ENCODE data around the gene KRTAP10-7. TPM values are rescaled to one million over a fixed set of nuclear protein-coding genes. Genes with fewer than 3 reads are reported as not detected.

KRTAP10-7 gene
- polyA plus RNA-seq, 3 donors: not detected

- Histone ChIP-seq H3K4me3 (replicated peaks in 1 of 3; ENCODE audit: low read depth in 2 of 3, low read length in 3 of 3) (no peak overlapping the region), H3K4me1 (ENCODE audit: control insufficient read depth in 1 of 2, insufficient read depth in 2 of 2, low read length in 2 of 2) (no peaks in the 10 kb centered on the region), H3K9ac (ENCODE audit: insufficient read depth, low read length, poor library complexity, severe bottlenecking) (no peak overlapping the region), H3K79me2 (ENCODE audit: insufficient read depth, low read length) (no peaks in the 10 kb centered on the region), H4K20me1 (ENCODE audit: insufficient read depth, low read length) (no peaks in the 10 kb centered on the region), H3K9me3 (replicated peaks in 1 of 2; ENCODE audit: control insufficient read depth in 1 of 2, insufficient read depth in 1 of 2, low read length in 2 of 2) (peaks cover 12 to 26% of the 10 kb centered on the region in 2 donors), H2AFZ (ENCODE audit: insufficient read depth, low read depth, low read length, poor library complexity, severe bottlenecking) (no peak overlapping the region), H3K27me3 (ENCODE audit: control insufficient read depth in 2 of 2, insufficient read depth in 2 of 2, low read length in 2 of 2) (no peaks in the 10 kb centered on the region), H3K27ac (ENCODE audit: low read depth in 1 of 2, low read length in 2 of 2) (no peak overlapping the region), H3K36me3 (replicated peaks in 1 of 2; ENCODE audit: control insufficient read depth in 1 of 2, insufficient read depth in 2 of 2, low read length in 2 of 2) (no peaks in the 10 kb centered on the region), H3K4me2 (replicated peaks; ENCODE audit: extremely low read depth, low read length, poor library complexity, severe bottlenecking) (no peak overlapping the region)
- no peak overlapping the region for H3K27ac Mint-ChIP-seq
- no peak for TF ChIP-seq CTCF (IDR thresholded peaks at IDR 0.05)
- no peaks in the 10 kb centered on the region for H3K4me1 Mint-ChIP-seq
- intact Hi-C loops (cut with micrococcal nuclease): no loop called here
- no peak for DNase-seq
- H3K27me3 Mint-ChIP-seq (ENCODE audit: low read depth in 3 of 3): peaks cover 2 to 8% (median 6%) of the 10 kb centered on the region in 3 donors
- peaks cover 17 to 38% (median 27%) of the 10 kb centered on the region in 7 donors for H3K9me3 Mint-ChIP-seq
- H3K36me3 Mint-ChIP-seq: no peaks in the 10 kb centered on the region
- 63% methylated on average over 6 of the region's 8 CpGs for WGBS (ENCODE audit: insufficient coverage)
- H3K4me3 Mint-ChIP-seq: no peak overlapping the region
These were observed 46.8 kb downstream of the KRTAP10-7 start for GRCh38 chr21:44647222-44647552.

- Histone ChIP-seq H3K27me3 (ENCODE audit: control insufficient read depth in 2 of 2, insufficient read depth in 2 of 2, low read length in 2 of 2) (no peaks in the 10 kb centered on the region), H4K20me1 (ENCODE audit: insufficient read depth, low read length) (no peaks in the 10 kb centered on the region), H3K79me2 (ENCODE audit: insufficient read depth, low read length) (no peaks in the 10 kb centered on the region), H3K4me1 (ENCODE audit: control insufficient read depth in 1 of 2, insufficient read depth in 2 of 2, low read length in 2 of 2) (no peaks in the 10 kb centered on the region), H2AFZ (ENCODE audit: insufficient read depth, low read depth, low read length, poor library complexity, severe bottlenecking) (no peak overlapping the region), H3K4me3 (replicated peaks in 1 of 3; ENCODE audit: low read depth in 2 of 3, low read length in 3 of 3) (no peak overlapping the region), H3K27ac (ENCODE audit: low read depth in 1 of 2, low read length in 2 of 2) (no peak overlapping the region), H3K4me2 (replicated peaks; ENCODE audit: extremely low read depth, low read length, poor library complexity, severe bottlenecking) (no peak overlapping the region), H3K36me3 (replicated peaks in 1 of 2; ENCODE audit: control insufficient read depth in 1 of 2, insufficient read depth in 2 of 2, low read length in 2 of 2) (no peaks in the 10 kb centered on the region), H3K9me3 (replicated peaks in 1 of 2; ENCODE audit: control insufficient read depth in 1 of 2, insufficient read depth in 1 of 2, low read length in 2 of 2) (peaks cover 12 to 18% of the 10 kb centered on the region in 2 donors), H3K9ac (ENCODE audit: insufficient read depth, low read length, poor library complexity, severe bottlenecking) (no peak overlapping the region)
- H3K9me3 Mint-ChIP-seq: peaks cover 15 to 36% (median 31%) of the 10 kb centered on the region in 7 donors
- peaks cover 2 to 13% (median 6%) of the 10 kb centered on the region in 3 donors for H3K27me3 Mint-ChIP-seq (ENCODE audit: low read depth in 3 of 3)
- no peak overlapping the region for H3K27ac Mint-ChIP-seq
- TF ChIP-seq CTCF (IDR thresholded peaks at IDR 0.05): no peak
- H3K36me3 Mint-ChIP-seq: no peaks in the 10 kb centered on the region
- H3K4me3 Mint-ChIP-seq: no peak overlapping the region
- WGBS (ENCODE audit: insufficient coverage): 76% methylated on average over 27 of the region's 33 CpGs
- no peaks in the 10 kb centered on the region for H3K4me1 Mint-ChIP-seq
- intact Hi-C loops (cut with micrococcal nuclease): no loop called here
- DNase-seq: no peak
These were observed 48.3 kb downstream of the KRTAP10-7 start for GRCh38 chr21:44648557-44649311.
